Measurements from ENCODE around the gene PTP4A2.

DNA sequence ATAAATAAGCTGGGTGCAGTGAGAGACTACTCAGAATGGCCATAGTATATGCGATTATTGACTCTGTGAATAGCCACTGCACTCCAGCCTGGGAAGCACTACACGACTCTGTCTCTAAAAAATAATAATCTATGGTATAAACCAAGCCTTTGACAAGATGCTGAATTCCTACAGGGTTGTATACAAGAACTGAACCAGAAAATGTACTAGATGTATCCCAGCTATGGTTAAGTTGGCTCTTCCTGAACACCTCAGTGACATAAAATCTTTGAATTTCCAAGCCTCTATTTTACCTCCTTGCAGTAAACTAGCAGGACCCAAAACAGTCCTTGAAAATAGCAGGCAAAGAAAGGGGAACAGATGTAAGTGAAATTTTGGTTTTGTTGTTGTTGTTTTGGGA is 32.5 kb downstream of the PTP4A2 start:
- TF ChIP-seq POLR2AphosphoS5 (IDR thresholded peaks at IDR 0.05; ENCODE audit: borderline replicate concordance, low read depth, low read length) (no peak), EZH2 (IDR thresholded peaks at IDR 0.05) (no peak)
